GM21360 (cell line): ENCODE results near the gene PPT1.
"Not testable (repeated sequence)": the region's sequence is repeated elsewhere in the genome, so short reads cannot be mapped to it uniquely, and the experiment has no call there.

Source experiments
- ATAC-seq: cut with Tn5 transposase; IDR thresholded peaks from one replicate; pipeline ENCODE4 v1.9.1; 2021; ENCODE audit warnings: mild to moderate bottlenecking, moderate library complexity; ENCODE audit not compliant: unreplicated experiment

The PPT1 gene

GRCh38 chr1:40057310-40058030 lies 39.6 kb downstream of the PPT1 start:
- ATAC-seq: no peak

GRCh38 chr1:40056519-40057309 lies 40.3 kb downstream of the PPT1 start:
- ATAC-seq: no peak

- ATAC-seq: no peak
Measured at GRCh38 chr1:40053138-40053887, 43.7 kb downstream of the PPT1 start.

GRCh38 chr1:40050863-40051262 lies 46.2 kb downstream of the PPT1 start:
- no peak for ATAC-seq

GRCh38 chr1:40049725-40050124 lies 47.3 kb downstream of the PPT1 start:
- ATAC-seq: no peak

- no peak for ATAC-seq
Measured at GRCh38 chr1:40047769-40048168, 49.3 kb downstream of the PPT1 start.

- ATAC-seq: no peak
Measured at GRCh38 chr1:40047276-40047675, 49.8 kb downstream of the PPT1 start.

GRCh38 chr1:40045766-40046165 lies 51.3 kb downstream of the PPT1 start:
- ATAC-seq: no peak

GRCh38 chr1:40045182-40045581 lies 51.9 kb downstream of the PPT1 start:
- ATAC-seq: no peak

- ATAC-seq: no peak
Measured at GRCh38 chr1:40044110-40044509, 52.9 kb downstream of the PPT1 start.

GRCh38 chr1:40042341-40042740 lies 54.7 kb downstream of the PPT1 start:
- ATAC-seq: no peak

GRCh38 chr1:40041466-40041838 lies 55.6 kb downstream of the PPT1 start:
- ATAC-seq: no peak

- ATAC-seq: peak; percentile 84
Measured at GRCh38 chr1:40040511-40041465, 56.3 kb downstream of the PPT1 start, which contains the start of gene CAP1. Gene CAP1 (plus strand): TSS chr1:40040729. CDS start chr1:40059347, 18,618 bp downstream.

GRCh38 chr1:40039757-40040510 lies 57.1 kb downstream of the PPT1 start:
- ATAC-seq: peak; percentile 56

- ATAC-seq: no peak
Measured at GRCh38 chr1:40039245-40039756, 57.8 kb downstream of the PPT1 start.

- no peak for ATAC-seq
Measured at GRCh38 chr1:40038697-40039096, 58.4 kb downstream of the PPT1 start.

- not testable (repeated sequence) for ATAC-seq
Measured at GRCh38 chr1:40037254-40037653, 59.8 kb downstream of the PPT1 start.

- no peak for ATAC-seq
Measured at GRCh38 chr1:40036574-40036973, 60.5 kb downstream of the PPT1 start.

- ATAC-seq: no peak
Measured at GRCh38 chr1:40034869-40035268, 62.2 kb downstream of the PPT1 start.
